Measurements from ENCODE around the gene EXOG. TPM values are rescaled to one million over a fixed set of nuclear protein-coding genes. Genes with fewer than 3 reads are reported as not detected.

EXOG gene
- total RNA-seq, 1 experiment from 2014 or later = 13.7 TPM

- TF ChIP-seq IRF2 (CRISPR knock-in tag; IDR thresholded peaks at IDR 0.05; ENCODE audit: borderline replicate concordance, low read depth) = no peak
- TF ChIP-seq TCF7 (CRISPR knock-in tag; IDR thresholded peaks at IDR 0.05; ENCODE audit: low read depth) = no peak
These were observed 37.3 kb downstream of the EXOG start (continued) for GRCh38 chr3:38533285-38533976.

GRCh38 chr3:38534180-38534579, 38.0 kb downstream of the EXOG start:
- Mint-ChIP-seq H3K4me1 (peaks cover 34% of the 10 kb centered on the region), H3K9me3 (peaks cover 21% of the 10 kb centered on the region), H3K27ac (no peak overlapping the region), H3K27me3 (ENCODE audit: low read depth) (peaks cover 3% of the 10 kb centered on the region; the same call in 1 of the 2 replicates), H3K36me3 (peaks cover 20% of the 10 kb centered on the region), H3K4me3 (no peak overlapping the region)
- DNase-seq (ENCODE audit: low spot score) = no peak
- ChIA-PET POLR2A (no interaction called here), CTCF (interaction anchor here (0.9 to 1.2 kb wide), 3 partner anchors 13 to 121 kb away, joined by 3 to 4 read pairs (median 4); no protein-coding TSS in a partner anchor)
- no peak for TF ChIP-seq SP1 (CRISPR knock-in tag; conservative IDR thresholded peaks at IDR 0.05)
- TF ChIP-seq PRDM15 (CRISPR knock-in tag; IDR thresholded peaks at IDR 0.05) = no peak
- TF ChIP-seq HMGA2 (CRISPR knock-in tag; IDR thresholded peaks at IDR 0.05) = no peak
- TF ChIP-seq HMGXB4 (CRISPR knock-in tag; IDR thresholded peaks at IDR 0.05) = no peak
- TF ChIP-seq NFE2L1 (CRISPR knock-in tag; IDR thresholded peaks at IDR 0.05) = no peak
- TF ChIP-seq CREM (CRISPR knock-in tag; IDR thresholded peaks at IDR 0.05) = no peak
- no peak for TF ChIP-seq MLX (CRISPR knock-in tag; IDR thresholded peaks at IDR 0.05)
- TF ChIP-seq E2F5 (CRISPR knock-in tag; IDR thresholded peaks at IDR 0.05) = no peak
- TF ChIP-seq, protein P1, sequence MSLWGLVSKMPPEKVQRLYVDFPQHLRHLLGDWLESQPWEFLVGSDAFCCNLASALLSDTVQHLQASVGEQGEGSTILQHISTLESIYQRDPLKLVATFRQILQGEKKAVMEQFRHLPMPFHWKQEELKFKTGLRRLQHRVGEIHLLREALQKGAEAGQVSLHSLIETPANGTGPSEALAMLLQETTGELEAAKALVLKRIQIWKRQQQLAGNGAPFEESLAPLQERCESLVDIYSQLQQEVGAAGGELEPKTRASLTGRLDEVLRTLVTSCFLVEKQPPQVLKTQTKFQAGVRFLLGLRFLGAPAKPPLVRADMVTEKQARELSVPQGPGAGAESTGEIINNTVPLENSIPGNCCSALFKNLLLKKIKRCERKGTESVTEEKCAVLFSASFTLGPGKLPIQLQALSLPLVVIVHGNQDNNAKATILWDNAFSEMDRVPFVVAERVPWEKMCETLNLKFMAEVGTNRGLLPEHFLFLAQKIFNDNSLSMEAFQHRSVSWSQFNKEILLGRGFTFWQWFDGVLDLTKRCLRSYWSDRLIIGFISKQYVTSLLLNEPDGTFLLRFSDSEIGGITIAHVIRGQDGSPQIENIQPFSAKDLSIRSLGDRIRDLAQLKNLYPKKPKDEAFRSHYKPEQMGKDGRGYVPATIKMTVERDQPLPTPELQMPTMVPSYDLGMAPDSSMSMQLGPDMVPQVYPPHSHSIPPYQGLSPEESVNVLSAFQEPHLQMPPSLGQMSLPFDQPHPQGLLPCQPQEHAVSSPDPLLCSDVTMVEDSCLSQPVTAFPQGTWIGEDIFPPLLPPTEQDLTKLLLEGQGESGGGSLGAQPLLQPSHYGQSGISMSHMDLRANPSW (CRISPR knock-in tag; conservative IDR thresholded peaks at IDR 0.05; ENCODE audit: low read depth) = no peak
- no peak for TF ChIP-seq TCF7 (CRISPR knock-in tag; IDR thresholded peaks at IDR 0.05; ENCODE audit: low read depth)
- no peak for TF ChIP-seq ZNF423 (CRISPR knock-in tag; IDR thresholded peaks at IDR 0.05)
- TF ChIP-seq ZNF121 (CRISPR knock-in tag; IDR thresholded peaks at IDR 0.05) = no peak
- TF ChIP-seq OVOL2 (CRISPR knock-in tag; IDR thresholded peaks at IDR 0.05; ENCODE audit: borderline replicate concordance) = no peak
- no peak for TF ChIP-seq GRHL2 (CRISPR knock-in tag; IDR thresholded peaks at IDR 0.05; ENCODE audit: insufficient replicate concordance, severe bottlenecking)
- TF ChIP-seq JUN (CRISPR knock-in tag; IDR thresholded peaks at IDR 0.05) = no peak
- TF ChIP-seq ZNF138 (CRISPR knock-in tag; conservative IDR thresholded peaks at IDR 0.05) = no peak
- no peak for TF ChIP-seq EMX1 (CRISPR knock-in tag; IDR thresholded peaks at IDR 0.05)
- no peak for ATAC-seq

All from WTC11 (cell line).